Gastroesophageal sphincter (tissue), 4 donors: Measurements from ENCODE around the gene NECTIN3. TPM values are rescaled to one million over a fixed set of nuclear protein-coding genes. Genes with fewer than 3 reads are reported as not detected.

Experiments
- ATAC-seq: fragments of 150-250 bp; one replicate; pipeline ENCODE4 v1.9.1; 2016; ENCODE audit warnings: mild to moderate bottlenecking, moderate library complexity
- H3K27ac ChIP-seq, 4 donors: fragments of 200-600 bp; sonication (generic) in 3 of 4; 1 replicate in 3 of 4; 2 replicates in 1 of 4; pipeline ENCODE4 v1.5.1; 2016 to 2019
- H3K27me3 ChIP-seq: fragments of 200-600 bp; sonication (generic); one replicate; pipeline ENCODE4 v1.5.1; 2019
- H3K36me3 ChIP-seq, 2 donors: fragments of 200-600 bp; sonication (generic); one replicate each; pipeline ENCODE4 v1.5.1; 2019; ENCODE audit warnings: control low read depth in 1 of 2
- H3K4me1 ChIP-seq, 3 donors: fragments of 200-600 bp; sonication (generic); 1 replicate in 2 of 3; 2 replicates in 1 of 3; pipeline ENCODE4 v1.5.1; 2016 to 2019; ENCODE audit warnings: control low read depth in 2 of 3
- H3K4me3 ChIP-seq, 2 donors: fragments of 200-600 bp; sonication (generic); one replicate each; pipeline ENCODE4 v1.5.1; 2019; ENCODE audit warnings: mild to moderate bottlenecking in 1 of 2, moderate library complexity in 1 of 2
- H3K9me3 ChIP-seq, 3 donors: fragments of 200-600 bp; sonication (generic); one replicate each; pipeline ENCODE4 v1.5.1; 2017 to 2019; ENCODE audit warnings: control low read depth in 2 of 3
- EP300 ChIP-seq: sonication (generic); formaldehyde crosslinking; IDR thresholded peaks from one replicate; pipeline ENCODE4 v1.6.1; 2017; ENCODE audit warnings: antibody characterized with exemption, mild to moderate bottlenecking
- POLR2A ChIP-seq, 2 donors: fragments of 450-650 bp; IDR thresholded peaks; one replicate each; pipeline ENCODE4 v1.6.1; 2017; ENCODE audit warnings: antibody characterized with exemption in 2 of 2, mild to moderate bottlenecking in 2 of 2, moderate library complexity in 1 of 2
- POLR2AphosphoS5 ChIP-seq: sonication (generic); formaldehyde crosslinking; IDR thresholded peaks from one replicate; pipeline ENCODE4 v1.6.1; 2017; ENCODE audit warnings: antibody characterized with exemption
- WGBS, 2 donors: methylation state at CpG; one replicate each; pipeline ENCODE4 v1.1.5; 2018; ENCODE audit warnings: low coverage in 1 of 2; 5-methylcytosine and 5-hydroxymethylcytosine counted together
- total RNA-seq, 4 donors: library from RNA; depleted of rRNA; stranded (reverse); fragments of >200 nt; gene quantifications; one replicate each; pipeline ENCODE4 v1.1.0, GENCODE V29; 2016
- TF ChIP-seq, protein P1 (sequence below), 4 experiments: fragments of 200-600 bp in 2 of 4; fragments of 450-650 bp in 2 of 4; sonication (generic) in 1 of 4; IDR thresholded peaks; one replicate each; pipeline ENCODE4 v1.5.1; 2017 to 2019; ENCODE audit warnings: antibody characterized with exemption in 4 of 4, mild to moderate bottlenecking in 2 of 4, moderate library complexity in 2 of 4

The NECTIN3 gene
- total RNA-seq, 4 donors from 2014 or later: 22.3 to 45.1 (median 31.1) TPM

DNA sequence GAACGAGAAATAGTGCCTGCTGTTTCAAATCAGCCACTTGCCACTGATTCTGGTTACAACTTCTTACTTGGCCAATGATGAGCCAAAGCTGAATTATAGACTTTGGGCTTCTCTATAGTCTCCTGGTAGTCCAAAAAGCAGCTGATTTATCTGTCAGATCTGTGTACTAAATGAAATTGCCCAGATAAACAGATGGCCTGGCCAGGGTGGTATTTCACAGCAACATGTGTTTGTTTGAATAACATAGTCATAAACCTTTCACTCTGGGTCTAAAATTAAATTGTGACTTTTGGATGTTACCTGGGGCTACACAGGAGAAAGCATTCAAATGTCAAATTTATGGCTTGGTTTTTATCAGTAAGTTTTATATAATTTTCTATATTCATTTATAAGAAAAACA lies 147.0 kb downstream of the NECTIN3 start:
- ATAC-seq: no peak
- TF ChIP-seq POLR2AphosphoS5 (no peak), POLR2A (IDR thresholded peaks at IDR 0.05) (no peak), EP300 (no peak)
- TF ChIP-seq, protein P1, sequence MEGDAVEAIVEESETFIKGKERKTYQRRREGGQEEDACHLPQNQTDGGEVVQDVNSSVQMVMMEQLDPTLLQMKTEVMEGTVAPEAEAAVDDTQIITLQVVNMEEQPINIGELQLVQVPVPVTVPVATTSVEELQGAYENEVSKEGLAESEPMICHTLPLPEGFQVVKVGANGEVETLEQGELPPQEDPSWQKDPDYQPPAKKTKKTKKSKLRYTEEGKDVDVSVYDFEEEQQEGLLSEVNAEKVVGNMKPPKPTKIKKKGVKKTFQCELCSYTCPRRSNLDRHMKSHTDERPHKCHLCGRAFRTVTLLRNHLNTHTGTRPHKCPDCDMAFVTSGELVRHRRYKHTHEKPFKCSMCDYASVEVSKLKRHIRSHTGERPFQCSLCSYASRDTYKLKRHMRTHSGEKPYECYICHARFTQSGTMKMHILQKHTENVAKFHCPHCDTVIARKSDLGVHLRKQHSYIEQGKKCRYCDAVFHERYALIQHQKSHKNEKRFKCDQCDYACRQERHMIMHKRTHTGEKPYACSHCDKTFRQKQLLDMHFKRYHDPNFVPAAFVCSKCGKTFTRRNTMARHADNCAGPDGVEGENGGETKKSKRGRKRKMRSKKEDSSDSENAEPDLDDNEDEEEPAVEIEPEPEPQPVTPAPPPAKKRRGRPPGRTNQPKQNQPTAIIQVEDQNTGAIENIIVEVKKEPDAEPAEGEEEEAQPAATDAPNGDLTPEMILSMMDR (IDR thresholded peaks at IDR 0.05): no peak
- H3K36me3 ChIP-seq: no peaks in the 10 kb centered on the region
- no peaks in the 10 kb centered on the region for H3K9me3 ChIP-seq
- H3K4me3 ChIP-seq: no peak overlapping the region
- H3K27ac ChIP-seq: no peak overlapping the region
- H3K27me3 ChIP-seq: no peaks in the 10 kb centered on the region
- WGBS, 2 donors: 54 to 100% methylated on average over 1 of the region's 1 CpG
- H3K4me1 ChIP-seq: no peaks in the 10 kb centered on the region

DNA sequence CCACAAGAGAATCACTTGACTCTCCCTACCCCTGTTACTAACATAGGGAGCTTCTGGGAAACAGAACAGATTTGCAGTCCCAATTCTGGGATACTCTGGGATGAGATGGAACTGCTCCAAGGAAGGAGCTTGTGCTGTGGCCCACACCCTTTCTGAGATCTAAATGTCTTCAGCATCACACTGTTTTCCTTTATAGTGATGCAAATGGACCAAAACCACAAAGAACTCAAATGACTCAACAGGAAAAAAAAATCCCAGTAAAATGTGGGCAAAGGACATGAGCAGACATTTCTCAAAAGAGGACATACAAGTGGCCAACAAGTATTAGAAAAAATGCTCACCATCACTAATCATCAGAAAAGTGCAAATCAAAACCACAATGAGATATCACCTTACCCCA lies 155.6 kb downstream of the NECTIN3 start:
- Histone ChIP-seq H3K36me3 (no peaks in the 10 kb centered on the region), H3K4me3 (no peak overlapping the region), H3K27me3 (no peaks in the 10 kb centered on the region), H3K4me1 (no peaks in the 10 kb centered on the region), H3K9me3 (no peaks in the 10 kb centered on the region), H3K27ac (no peak overlapping the region)
- TF ChIP-seq POLR2AphosphoS5 (no peak), EP300 (no peak), POLR2A (IDR thresholded peaks at IDR 0.05) (no peak)
- TF ChIP-seq, protein P1 (IDR thresholded peaks at IDR 0.05): no peak
- ATAC-seq: no peak

DNA sequence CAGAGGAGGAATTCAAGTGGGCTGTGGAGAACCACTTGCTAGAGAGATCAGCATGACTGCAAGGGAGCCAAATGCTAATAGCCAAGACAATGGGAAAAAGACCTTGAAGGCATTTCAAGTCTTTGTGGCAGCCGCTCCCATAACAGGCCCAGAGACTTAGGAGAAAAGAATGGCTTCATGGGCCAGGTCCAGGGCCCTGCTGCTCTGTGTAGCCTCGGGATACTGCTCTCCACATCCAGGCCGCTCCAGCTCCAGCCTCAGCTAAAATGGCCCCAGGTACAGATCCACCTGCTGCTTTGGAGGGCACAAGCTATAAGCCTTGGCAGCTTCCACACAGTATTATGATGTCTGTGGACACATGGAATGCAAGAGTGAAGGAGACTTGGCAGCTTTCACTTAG lies 157.7 kb downstream of the NECTIN3 start:
- H3K27me3 ChIP-seq: no peaks in the 10 kb centered on the region
- TF ChIP-seq POLR2AphosphoS5: no peak
- TF ChIP-seq, protein P1 (IDR thresholded peaks at IDR 0.05): no peak
- no peaks in the 10 kb centered on the region for H3K36me3 ChIP-seq
- no peaks in the 10 kb centered on the region for H3K9me3 ChIP-seq
- WGBS, 2 donors: 92% methylated on average over 2 of the region's 3 CpGs; no CpG with 5 or more reads in 1 of the 2 donors
- H3K27ac ChIP-seq: no peak overlapping the region
- ATAC-seq: no peak
- H3K4me1 ChIP-seq: no peaks in the 10 kb centered on the region
- H3K4me3 ChIP-seq: no peak overlapping the region

DNA sequence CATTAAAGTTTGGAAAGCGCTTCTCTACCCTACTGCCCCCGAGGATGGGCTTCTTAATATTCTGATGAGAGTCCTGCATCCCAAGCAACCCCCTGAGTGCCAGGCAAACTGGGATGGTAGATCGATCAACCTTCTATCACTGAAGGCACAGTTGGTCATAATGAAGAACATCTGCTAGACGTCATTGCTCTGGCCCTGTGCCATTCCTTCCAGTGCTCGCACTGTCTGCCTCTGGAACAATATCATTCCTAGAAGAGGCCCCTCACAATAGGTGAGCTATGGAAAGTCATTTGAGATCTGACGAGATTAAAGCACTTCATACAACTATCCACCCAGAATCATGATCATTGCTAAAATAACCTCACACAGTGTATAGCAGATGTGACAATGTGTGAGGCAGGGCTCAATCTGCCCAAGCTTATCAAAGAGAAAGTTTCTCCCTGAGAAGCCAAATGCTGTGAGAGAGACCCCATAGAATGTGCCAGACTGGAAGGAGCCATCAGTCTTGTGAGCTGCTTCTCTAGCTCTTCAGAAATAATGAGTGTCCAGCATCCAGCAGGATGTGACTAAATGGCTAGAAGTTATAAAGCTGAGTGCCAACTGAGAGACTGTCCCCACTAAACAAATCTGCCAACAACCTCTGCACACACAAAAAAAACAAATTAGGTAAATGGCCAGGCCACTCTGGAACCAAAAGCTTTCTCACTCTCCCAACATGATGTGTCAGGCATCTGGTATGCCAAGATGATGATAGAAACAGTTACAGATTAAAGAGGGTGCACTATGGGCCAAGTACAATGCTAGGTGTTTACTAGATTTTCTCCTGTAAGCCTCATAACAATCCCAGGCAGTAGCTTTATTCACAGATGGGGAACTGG lies 165.5 kb downstream of the NECTIN3 start:
- ATAC-seq: no peak
- no peak overlapping the region for H3K4me3 ChIP-seq
- TF ChIP-seq, protein P1 (IDR thresholded peaks at IDR 0.05): no peak
- TF ChIP-seq POLR2A (IDR thresholded peaks at IDR 0.05) (no peak), POLR2AphosphoS5 (no peak), EP300 (no peak)
- 48% methylated on average over 2 of the region's 6 CpGs; no CpG with 5 or more reads in 1 of the 2 donors for WGBS, 2 donors
- peaks cover 0 to 3% (median 0%) of the 10 kb centered on the region in 3 donors for H3K9me3 ChIP-seq
- H3K4me1 ChIP-seq: no peaks in the 10 kb centered on the region
- H3K36me3 ChIP-seq: no peaks in the 10 kb centered on the region
- no peak overlapping the region for H3K27ac ChIP-seq
- H3K27me3 ChIP-seq: no peaks in the 10 kb centered on the region

DNA sequence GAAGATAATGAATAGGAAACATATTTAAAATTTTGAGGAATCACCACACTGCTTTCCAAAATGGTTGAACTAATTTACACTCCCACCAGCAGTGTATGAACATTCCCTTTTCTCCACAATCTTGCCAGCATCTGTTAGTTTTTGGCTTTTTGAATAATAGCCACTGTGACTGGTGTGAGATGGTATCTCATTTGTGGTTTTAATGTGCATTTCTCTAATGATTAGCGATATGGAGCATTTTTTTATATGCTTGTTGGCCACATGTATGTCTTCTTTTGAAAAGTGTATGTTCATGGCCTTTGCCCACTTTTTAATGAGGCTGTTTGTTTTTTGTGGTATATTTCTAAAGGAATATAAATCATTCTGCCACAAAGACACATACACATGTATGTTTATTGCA lies 166.3 kb downstream of the NECTIN3 start:
- no peaks in the 10 kb centered on the region for H3K4me1 ChIP-seq
- no peaks in the 10 kb centered on the region for H3K36me3 ChIP-seq
- no peaks in the 10 kb centered on the region for H3K27me3 ChIP-seq
- no peak overlapping the region for H3K27ac ChIP-seq
- no peak for TF ChIP-seq POLR2AphosphoS5
- TF ChIP-seq, protein P1 (IDR thresholded peaks at IDR 0.05): no peak
- no peak for TF ChIP-seq POLR2A (IDR thresholded peaks at IDR 0.05)
- no peak for TF ChIP-seq EP300
- peaks cover 0 to 11% (median 0%) of the 10 kb centered on the region in 3 donors for H3K9me3 ChIP-seq
- no peak overlapping the region for H3K4me3 ChIP-seq
- WGBS, 2 donors: 70 to 90% methylated on average over 1 of the region's 1 CpG
- ATAC-seq: no peak
